ENCODE measurements around the gene RPL29.

GRCh38 chr3:52021489-52022268, 26.0 kb upstream of the RPL29 start:
- TF ChIP-seq FOXK2 (IDR thresholded peaks at IDR 0.05) (no peak), BHLHE40 (IDR thresholded peaks at IDR 0.05; ENCODE audit: borderline replicate concordance) (no peak)
